T-helper 1 cell treated with Interleukin-12 subunit alpha and Interleukin-12 subunit beta and Interleukin-4 antibody, amounts not matched to agents 30 ng/mL and 1 ng/mL, for 36 hours (primary cell): ENCODE results near the gene DDX6. TPM values are rescaled to one million over a fixed set of nuclear protein-coding genes. Genes with fewer than 3 reads are reported as not detected.
"Not testable (repeated sequence)": the region's sequence is repeated elsewhere in the genome, so short reads cannot be mapped to it uniquely, and the experiment has no call there.

ENCODE experiments used
- intact Hi-C: fragments of 100-400 bp; cut with micrococcal nuclease; formaldehyde crosslinking; loops from one replicate; pipeline ENCODE4 v1.15.1; 2024
- total RNA-seq: library from RNA; stranded (reverse); gene quantifications from 2 replicates; pipeline ENCODE4 v1.2.3, GENCODE V29; 2022

DDX6 gene, protein sequence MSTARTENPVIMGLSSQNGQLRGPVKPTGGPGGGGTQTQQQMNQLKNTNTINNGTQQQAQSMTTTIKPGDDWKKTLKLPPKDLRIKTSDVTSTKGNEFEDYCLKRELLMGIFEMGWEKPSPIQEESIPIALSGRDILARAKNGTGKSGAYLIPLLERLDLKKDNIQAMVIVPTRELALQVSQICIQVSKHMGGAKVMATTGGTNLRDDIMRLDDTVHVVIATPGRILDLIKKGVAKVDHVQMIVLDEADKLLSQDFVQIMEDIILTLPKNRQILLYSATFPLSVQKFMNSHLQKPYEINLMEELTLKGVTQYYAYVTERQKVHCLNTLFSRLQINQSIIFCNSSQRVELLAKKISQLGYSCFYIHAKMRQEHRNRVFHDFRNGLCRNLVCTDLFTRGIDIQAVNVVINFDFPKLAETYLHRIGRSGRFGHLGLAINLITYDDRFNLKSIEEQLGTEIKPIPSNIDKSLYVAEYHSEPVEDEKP
- total RNA-seq: 157 and 159 TPM in 2 replicates

DNA sequence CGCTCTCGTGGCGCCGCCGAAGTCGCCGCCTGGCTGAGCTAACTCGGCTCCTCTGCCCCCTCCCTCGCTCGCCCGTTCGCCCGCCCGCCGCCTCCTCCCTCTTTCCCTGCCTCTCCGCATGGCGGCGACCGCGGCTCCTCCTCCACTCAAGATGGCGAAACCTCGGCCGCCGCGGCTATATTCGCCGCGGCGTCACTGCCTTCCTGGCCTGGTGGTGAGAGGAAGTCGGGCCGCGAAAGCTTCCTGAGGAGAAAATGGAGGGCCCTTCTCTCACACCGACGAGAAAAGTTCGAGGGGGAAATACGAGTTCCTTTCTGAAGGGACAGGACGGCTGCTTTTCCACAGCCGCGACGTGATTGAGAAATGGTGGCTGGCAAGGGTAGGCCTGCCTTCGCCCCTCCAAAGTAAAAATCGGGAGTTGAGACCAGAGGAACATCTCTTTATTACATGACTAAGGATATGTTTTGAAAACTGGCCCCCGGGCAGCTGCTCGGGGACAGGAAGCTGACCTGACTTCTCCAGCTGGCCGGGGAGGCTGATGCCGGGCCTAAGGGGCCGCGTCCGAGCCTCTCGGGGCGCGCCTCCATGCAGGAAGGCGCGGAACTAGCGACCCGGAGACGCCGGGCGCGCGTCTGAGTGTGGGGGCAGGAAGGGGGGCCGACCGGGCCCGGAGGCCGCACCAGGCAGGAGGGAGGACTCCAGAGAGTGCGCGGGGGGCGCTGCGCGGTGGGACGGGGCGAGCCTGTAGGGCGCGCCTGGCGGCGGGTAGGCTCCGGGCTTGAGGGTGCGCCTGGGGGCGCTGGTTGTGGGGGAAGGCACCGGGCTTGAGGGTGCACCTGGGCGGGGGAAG is at the start of gene DDX6:
Gene DDX6, minus strand, starts transcription at position 54 of the 850 bp plus-strand sequence. CDS start 4,913 bp downstream, outside the sequence.
- intact Hi-C loops: loop anchor here (1.0 to 5.0 kb wide), 8 partner anchors 219 to 1464 kb away; partner anchors contain the start of genes ARCN1, C2CD2L, CEP164 and MPZL3

DNA sequence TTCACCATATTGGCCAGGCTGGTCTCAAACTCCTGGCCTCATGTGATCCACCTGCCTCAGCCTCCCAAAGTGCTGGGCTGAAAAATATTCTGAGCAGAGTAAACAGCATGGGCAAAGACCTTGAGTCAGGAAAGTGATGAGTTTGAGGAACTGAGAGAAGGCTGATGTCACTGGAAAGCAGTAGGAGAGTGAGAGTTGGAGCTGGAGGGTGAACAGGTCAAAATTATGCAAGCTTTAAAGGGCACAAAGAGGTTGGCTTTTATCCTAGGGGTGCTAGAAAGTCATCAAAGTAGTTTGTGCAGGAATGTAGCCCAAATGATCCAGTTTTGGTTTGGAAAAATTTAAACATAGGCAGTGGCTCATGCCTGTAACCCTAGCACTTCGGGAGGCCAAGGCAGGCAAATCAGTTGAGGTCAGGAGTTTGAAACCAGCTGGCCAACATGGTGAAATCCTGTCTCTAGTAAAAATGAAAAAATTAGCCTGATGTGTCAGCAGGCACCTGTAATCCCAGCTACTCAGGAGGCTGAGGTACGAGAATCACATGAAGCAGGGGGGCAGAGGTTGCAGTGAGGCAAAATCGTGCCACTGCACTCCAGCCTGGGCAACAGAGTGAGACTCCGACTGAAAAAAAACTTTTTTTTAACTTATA is 48.1 kb upstream of the DDX6 start:
- intact Hi-C loops: no loop called here

DNA sequence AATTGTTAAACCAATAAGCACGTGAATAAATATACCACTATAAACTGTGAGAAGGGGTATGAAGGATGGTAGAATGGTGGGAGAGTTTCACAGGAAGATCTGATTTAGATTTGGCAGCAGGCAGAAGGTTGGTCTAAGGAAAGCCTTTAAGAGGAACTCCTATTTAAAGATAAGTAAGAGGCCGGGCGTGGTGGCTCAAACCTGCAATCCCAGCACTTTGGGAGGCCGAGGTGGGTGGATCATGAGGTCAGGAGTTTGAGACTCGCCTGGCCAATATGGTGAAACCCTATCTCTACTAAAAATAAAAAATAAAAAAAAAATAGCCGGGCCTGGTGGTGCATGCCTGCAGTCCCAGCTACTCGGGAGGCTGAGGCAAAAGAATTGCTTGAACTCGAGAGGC is 46.9 kb upstream of the DDX6 start:
- intact Hi-C loops: no loop called here

DNA sequence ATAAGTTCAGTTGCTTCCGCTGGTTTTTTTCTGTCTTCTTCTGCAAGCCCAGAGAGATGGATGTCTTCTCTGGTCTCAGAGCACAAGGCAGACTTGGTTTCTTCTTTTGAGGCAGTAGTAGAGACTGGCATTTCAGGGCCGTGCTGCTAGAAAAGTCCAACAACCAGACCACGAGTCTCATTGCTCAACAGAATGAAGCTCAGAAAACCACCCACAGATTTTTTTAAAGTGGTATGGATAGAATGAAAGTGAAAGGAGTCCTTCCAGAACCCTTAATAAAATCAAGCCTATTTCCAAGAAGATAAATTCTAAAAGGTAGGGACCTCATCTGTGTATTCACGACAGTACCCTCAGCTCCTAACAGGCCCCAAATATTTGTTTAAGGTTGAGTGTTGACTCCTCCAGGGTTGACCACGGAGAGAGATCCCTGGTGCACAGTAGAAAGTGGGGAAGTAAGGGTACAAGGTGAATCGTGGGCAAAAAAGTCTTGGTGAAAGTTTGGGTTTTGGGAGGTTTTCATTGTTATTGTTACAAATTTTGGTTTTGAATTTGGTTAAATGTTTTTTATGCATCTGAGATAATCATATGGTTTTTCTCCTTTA is 43.6 kb upstream of the DDX6 start:
- intact Hi-C loops: no loop called here

DNA sequence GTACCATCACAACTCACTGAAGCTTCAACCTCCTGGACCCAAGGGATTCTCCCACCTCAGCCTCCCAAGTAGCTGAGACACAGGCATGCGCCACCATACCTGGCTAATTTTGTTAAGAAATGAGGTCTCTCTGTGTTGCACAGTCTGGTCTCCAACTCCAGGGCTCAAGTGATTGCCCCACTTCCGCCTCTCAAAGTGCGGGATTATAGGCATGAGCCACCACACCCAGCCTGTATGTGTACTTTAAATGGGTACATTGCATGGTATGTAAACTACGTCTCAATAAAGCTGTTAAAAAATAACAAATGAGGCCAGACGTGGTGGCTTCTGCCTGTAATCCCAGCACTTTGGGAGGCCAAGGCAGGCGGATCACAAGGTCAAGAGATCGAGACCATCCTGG is 36.2 kb upstream of the DDX6 start:
- intact Hi-C loops: no loop called here

DNA sequence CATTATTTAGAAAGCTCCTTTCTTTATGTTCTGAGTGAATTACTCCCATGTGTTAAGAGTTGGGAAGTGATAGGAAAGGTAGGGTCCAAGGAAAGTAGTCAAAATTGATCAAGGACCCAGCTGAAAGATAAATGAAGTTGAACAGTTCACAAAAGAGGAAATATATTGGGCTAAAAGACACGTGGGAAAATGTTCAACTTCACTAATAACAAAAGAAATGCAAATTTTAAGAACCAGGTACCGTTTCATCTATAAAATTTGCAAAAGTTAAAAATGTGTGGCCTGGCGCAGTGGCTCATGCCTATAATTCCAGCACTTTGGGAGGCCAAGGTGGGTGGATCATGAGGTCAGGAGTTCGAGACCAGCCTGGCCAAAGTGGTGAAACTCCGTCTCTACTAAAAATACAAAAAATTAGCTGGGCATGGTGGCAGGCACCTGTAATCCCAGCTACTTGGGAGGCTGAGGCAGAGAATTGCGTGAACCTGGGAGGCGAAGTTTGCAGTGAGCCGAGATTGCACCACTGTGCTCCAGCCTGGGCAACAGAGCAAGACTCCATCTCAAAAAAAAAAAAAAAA is 32.1 kb upstream of the DDX6 start:
- intact Hi-C loops: not testable (repeated sequence)

DNA sequence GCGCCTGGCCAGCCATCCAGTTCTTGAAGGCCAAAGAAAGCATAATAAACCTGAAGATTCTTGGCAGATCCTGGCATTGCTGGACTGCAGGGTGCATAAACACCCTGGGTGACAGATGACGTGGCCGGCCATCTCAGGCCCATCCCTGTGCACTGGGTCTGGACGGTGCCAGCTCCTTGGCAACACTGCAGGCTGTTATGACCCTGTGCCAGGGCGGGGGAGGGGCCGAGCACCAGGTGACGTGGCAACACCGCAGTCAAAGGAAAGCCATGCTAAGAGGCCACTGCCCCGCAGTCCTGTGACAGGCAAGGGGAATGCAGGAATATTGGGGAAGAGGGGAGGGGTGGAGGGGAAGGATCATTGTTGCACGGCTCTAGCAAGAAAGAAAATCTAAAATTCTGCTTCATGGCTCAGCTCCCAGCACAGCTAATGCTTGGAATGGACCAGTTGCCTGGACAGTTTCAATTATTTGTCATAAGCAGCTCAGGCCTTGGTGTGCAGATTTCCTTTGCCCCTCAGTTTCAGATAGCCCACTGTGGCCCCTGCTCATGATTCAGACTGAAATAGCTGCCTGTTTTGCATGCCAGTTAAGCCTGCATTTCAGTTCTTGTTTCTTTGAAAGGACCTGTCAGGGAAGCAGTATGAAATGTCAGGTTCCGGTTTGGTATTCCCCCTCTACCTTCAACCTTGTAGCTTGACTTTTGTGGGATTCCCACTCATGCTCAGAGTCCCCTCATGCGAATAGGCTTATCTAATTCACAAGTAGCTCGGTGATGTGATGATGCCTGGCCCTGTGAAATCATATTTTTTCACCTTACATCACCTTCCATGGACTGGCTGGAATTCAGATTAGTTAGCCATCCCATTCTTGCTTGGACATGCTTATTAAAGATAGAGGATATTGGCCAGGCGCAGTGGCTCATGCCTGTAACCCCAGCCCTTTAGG is 29.7 kb upstream of the DDX6 start:
- intact Hi-C loops: no loop called here

DNA sequence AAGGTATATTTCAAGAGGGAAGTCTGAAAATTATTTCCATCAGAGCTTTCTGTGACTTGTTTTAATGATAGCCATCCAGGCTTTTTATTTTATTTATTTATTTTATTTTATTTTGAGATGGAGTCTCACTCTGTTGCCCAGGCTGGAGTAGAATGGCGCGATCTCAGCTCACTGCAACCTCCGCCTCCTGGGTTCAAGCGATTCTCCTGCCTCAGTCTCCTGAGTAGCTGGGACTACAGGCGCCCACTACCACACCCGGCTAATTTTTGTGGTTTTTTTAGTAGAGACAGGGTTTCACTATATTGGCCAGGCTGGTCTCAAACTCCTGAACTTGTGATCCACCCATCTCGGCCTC is 29.0 kb upstream of the DDX6 start:
- intact Hi-C loops: not testable (repeated sequence)

DNA sequence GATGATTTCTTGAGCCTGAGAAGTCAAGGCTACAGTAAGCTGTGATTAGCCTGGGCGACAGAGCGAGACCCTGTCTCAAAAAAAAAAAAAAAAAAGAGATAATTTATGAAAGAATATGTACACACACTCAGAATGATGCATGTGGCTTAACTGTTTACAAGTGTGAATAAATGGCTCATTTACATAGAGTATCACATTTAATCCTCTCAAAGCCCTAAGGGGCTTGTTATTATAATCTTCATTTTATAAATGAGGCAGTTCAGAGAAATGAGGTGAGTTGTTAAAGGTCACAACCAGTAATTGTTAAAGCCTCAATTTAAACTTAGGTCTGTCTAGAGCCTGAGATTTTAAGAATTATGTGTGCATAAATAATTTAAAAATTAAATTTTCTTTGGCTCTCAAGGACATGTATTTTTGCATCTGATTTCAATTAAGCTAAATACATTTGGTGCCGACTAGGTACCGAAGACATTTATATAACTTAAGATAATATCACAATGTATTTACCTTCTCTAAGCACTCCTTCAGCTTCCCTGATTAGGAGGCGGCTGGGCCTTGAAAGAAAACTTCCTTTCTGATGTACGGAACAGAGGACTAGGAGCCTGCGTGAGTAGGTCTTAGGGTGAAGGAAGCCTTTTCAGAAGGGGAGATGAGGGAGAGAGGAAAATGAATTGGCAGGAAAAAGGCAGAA is 28.5 kb upstream of the DDX6 start:
- intact Hi-C loops: no loop called here

DNA sequence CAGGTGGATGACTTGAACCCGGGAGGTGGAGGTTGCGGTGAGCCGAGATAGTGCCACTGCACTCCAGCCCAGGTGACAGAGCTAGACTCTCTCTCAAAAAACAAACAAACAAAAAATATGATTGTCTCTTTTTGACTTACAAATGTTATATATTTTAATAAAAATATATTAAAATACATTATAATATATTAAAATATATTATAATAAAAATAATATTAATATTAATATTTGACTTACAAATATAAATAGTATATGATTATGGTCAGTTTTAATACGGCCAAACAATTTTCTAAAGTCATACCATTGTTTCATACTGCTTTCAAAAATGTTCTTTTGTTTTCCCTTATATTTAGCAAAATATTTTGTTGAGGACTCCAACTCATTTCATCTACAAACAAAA is 27.2 kb upstream of the DDX6 start:
- intact Hi-C loops: no loop called here

DNA sequence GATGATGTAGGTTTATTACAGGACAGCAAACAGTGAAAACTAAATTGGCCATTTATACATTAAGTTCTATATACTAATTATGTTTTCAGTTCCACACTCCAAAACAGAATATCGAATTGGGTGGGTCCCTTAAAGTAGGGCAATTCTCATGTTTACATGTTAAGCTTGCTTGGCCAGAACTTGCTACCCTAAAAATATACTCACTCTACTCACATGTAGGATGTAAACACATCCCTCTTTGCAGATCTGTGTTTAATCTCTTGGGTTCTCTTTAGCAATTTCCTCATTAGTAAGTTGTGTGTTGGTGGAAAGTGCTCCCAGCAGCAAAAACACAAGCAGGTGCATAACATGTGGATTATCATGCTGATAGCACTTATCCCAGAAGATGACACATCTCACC is 22.6 kb upstream of the DDX6 start:
- intact Hi-C loops: no loop called here

DNA sequence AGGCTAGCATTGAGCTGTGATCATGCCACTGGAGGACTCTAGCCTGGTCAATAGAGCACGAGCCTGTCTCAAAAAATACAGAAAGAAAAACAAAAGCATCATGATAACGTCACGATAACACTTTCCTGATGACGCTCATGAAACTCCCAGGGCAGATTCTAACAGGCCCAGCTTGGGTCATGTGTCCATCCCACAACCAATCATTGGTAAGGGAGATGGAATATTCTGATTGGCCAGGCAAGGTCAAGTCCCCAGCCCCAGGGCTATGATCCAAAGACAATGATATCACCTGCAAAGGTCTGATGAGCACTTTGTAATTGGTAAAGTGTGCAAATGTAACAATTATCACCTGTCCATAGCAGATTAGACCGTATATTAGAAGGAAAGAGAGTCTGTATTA is 21.5 kb upstream of the DDX6 start:
- intact Hi-C loops: no loop called here

DNA sequence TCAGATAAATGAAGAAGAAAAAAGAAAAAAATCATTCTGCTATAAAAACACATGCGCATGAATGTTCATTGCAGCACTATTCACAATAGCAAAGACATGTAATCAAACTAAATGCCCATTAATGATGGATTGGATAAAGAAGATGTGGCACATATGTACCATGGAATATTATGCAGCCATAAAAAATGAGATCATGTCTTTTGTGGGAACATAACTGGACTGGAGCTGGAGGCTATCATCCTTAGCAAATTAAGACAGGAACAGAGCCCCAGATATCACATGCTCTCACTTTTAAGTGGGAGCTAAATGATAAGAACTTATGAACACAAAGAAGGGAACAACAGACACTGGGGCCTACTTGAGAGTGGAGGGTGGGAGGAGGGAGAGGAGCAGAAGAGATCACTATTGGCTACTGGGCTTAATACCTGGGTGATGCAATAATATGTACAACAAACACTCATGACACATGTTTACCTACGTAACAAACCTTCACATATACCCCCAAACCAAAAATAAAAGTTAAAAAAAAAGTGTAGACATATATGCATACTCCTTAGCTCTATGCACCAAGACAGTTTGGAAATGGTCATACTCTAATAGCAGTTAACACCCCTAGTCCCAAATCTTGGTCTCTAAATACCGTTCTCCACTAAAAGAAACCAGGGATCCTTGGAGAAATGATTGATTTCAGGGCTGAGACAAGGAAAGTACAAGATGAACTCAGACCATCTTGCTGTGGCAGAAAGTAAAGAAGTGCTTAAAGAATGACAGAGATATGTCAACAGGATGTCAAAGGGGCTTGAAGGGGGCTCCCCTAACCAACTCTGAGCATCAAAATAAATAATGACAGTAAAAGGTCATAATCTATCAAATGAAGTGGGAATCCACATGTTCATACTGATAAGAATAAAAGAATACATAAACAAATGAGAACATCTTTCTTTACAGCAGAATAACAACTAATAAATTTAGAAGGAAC is 17.1 kb upstream of the DDX6 start:
- intact Hi-C loops: no loop called here

DNA sequence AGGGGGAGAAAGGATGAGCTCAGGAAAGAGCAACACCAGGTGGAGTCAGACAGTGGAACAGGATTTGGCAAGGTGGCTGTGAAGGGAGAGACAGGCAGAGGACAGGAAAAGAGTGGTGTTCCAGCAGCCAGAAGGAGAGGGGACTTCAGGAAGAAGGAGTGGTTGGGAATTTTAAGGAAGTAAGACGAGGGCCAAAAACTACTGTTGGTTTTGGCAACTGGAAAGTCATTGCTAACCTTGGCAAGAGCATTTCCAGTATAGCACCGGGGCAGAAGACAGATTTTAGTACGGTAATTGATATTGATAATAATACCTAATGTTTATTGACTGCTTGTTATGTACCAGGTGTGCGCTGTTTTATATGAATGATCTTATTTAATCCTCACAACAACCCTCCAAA is 15.4 kb upstream of the DDX6 start:
- intact Hi-C loops: no loop called here

DNA sequence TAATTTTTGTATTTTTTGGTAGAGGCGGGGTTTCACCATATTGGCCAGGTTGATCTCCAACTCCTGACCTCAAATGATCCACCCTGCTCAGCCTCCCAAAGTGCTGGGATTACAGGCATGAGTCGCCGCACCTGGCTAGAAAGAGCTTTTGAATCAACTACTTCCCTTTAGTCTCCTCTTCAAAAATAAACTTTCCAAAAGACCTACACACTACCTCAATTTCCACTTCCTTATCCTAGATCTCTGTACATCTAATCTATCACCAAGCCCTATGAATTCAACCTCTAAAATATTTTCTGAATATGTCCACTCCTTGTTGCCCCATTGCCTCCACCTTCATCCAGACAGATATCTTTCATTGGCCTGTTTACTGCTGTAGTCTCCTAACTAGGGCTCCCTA is 13.1 kb upstream of the DDX6 start:
- intact Hi-C loops: no loop called here

DNA sequence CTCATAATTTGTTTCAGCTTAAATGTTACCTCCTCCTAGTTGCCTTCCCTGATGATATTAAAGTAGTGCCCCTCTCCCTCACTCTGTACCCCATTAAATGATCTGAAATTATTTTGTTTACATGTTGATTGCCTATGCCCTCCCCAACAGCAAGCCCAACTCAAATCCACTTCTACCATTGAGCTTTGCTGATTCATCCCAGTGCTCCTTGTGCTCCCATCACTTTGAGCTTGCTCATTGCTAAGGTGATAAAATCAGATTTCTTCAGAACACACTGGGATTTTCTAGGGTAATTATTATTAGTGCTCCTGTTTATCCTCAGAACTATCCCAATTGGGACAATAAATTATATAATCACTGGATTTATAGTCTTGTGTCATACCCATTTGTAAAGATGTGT is 8.4 kb upstream of the DDX6 start:
- intact Hi-C loops: no loop called here

DNA sequence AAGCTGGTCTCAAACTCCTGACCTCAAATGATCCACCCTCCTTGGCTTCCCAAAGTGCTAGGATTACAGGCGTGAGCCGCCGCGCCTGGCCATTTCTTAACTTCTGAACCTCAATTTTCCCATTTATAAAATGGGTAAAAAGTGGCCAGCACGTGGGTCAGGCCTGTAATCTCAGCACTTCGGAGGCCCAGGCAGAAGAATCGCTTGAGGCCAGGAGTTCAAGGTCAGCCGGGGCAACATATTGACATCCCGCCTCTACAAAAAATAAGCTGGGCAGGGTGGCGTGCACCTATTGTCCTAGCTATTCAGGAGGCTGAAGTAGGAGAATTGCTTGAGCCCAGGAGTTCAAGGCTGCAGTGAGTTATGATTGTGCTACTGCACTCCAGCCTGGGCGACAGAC is 6.5 kb upstream of the DDX6 start:
- intact Hi-C loops: no loop called here

DNA sequence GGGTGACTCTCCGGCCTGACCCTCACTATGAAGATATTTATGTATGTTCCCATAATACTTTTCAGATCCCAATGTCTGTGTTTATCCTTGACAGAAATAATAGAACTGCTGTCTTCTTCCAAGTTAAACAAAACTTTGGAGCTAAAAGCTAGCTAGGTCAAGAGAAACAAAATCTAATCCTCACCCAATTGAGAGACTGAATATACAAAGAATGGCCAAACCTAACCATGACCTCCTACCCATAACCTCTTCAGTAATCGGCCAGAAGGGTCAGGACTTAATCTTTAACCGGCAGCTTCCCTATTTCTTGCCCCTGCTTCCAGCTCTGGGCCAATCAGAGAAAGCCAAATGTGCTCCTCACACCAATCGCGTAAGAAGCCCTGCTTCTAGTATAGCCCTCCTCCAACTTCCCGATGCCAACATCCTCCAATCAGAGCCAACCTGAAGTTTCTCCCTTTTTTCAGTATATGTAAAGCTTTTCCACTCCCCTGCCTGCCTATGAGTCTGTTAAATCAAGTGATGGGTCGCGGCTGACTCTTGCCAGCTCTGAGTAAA is 1.7 kb upstream of the DDX6 start:
- intact Hi-C loops: loop anchor here (1.0 to 5.0 kb wide), 11 partner anchors 52 to 1465 kb away; partner anchors contain the start of genes ARCN1, C2CD2L, CENATAC and CEP164
